GM21526 (cell line): Measurements from ENCODE around the gene SP6.

Experiments used
- ATAC-seq: cut with Tn5 transposase; IDR thresholded peaks from one replicate; pipeline ENCODE4 v1.9.1; 2021; ENCODE audit warnings: moderate library complexity; ENCODE audit not compliant: unreplicated experiment, low FRiP score

Gene SP6

GRCh38 chr17:47839071-47839470, 11.9 kb downstream of the SP6 start:
- ATAC-seq = no peak

GRCh38 chr17:47838636-47839035, 12.3 kb downstream of the SP6 start:
- ATAC-seq = no peak

GRCh38 chr17:47837401-47838039, 13.4 kb downstream of the SP6 start:
- no peak for ATAC-seq

- no peak for ATAC-seq
These were observed 14.4 kb downstream of the SP6 start for GRCh38 chr17:47836601-47837000.

- ATAC-seq = no peak
These were observed 16.2 kb downstream of the SP6 start for GRCh38 chr17:47834756-47835155.

GRCh38 chr17:47831934-47832327, 19.0 kb downstream of the SP6 start:
- peak; percentile 7 for ATAC-seq

- peak; percentile 80 for ATAC-seq
These were observed 19.7 kb downstream of the SP6 start, which contains the start of the genes LRRC46 and MRPL10 for GRCh38 chr17:47831003-47831933. Gene LRRC46, plus strand, starts transcription at chr17:47831670. Its CDS starts 320 bp downstream, at chr17:47831990. Gene MRPL10, minus strand, starts transcription at chr17:47831541. Its CDS starts 30 bp downstream, at chr17:47831511.

GRCh38 chr17:47830396-47831002, 20.5 kb downstream of the SP6 start:
- no peak for ATAC-seq

- no peak for ATAC-seq
These were observed 21.1 kb downstream of the SP6 start for GRCh38 chr17:47829870-47830269.

- ATAC-seq = no peak
These were observed 27.4 kb downstream of the SP6 start for GRCh38 chr17:47823519-47823918.

- ATAC-seq = no peak
These were observed 28.2 kb downstream of the SP6 start for GRCh38 chr17:47822785-47823184.

GRCh38 chr17:47821424-47822391, 29.3 kb downstream of the SP6 start, which contains the start of gene OSBPL7:
Gene OSBPL7, minus strand, starts transcription at chr17:47821794. Its CDS starts 1,516 bp downstream, at chr17:47820278.
- no peak for ATAC-seq

GRCh38 chr17:47821031-47821423, 29.9 kb downstream of the SP6 start:
- no peak for ATAC-seq

GRCh38 chr17:47820033-47820789, 30.8 kb downstream of the SP6 start:
- no peak for ATAC-seq

GRCh38 chr17:47819475-47819874, 31.5 kb downstream of the SP6 start:
- ATAC-seq = no peak

- no peak for ATAC-seq
These were observed 32.8 kb downstream of the SP6 start for GRCh38 chr17:47818002-47818695.

- no peak for ATAC-seq
These were observed 34.0 kb downstream of the SP6 start for GRCh38 chr17:47816947-47817346.

- no peak for ATAC-seq
These were observed 34.7 kb downstream of the SP6 start for GRCh38 chr17:47816111-47816735.
